Spleen (tissue), 7 donors: ENCODE data around the gene KCNMB4.

Experiments
- CTCF ChIP-seq, 11 experiments: fragments of 200-600 bp in 7 of 11; fragments of 450-650 bp in 4 of 11; sonication (generic) in 4 of 11; IDR thresholded peaks in 8 of 11; conservative IDR thresholded peaks in 3 of 11; 1 replicate in 7 of 11; 2 replicates in 4 of 11; pipeline versions ENCODE4 v1.4.0 to v1.8.0; 2016 to 2021; ENCODE audit warnings: antibody characterized with exemption in 11 of 11, inconsistent platforms in 4 of 11, mild to moderate bottlenecking in 1 of 11
- POLR2A ChIP-seq, 3 donors: fragments of 450-650 bp; IDR thresholded peaks; one replicate each; pipeline ENCODE4 v1.5.1; 2017; ENCODE audit warnings: antibody characterized with exemption in 3 of 3, mild to moderate bottlenecking in 1 of 3
- donor health status: DM: no; HTN: no; CAD: no; lungs with moderate emphysema.
- donor health status: DM: no; HTN: no; CAD: no.
- donor health status: DM: no; HTN: no; CAD: no.

DNA sequence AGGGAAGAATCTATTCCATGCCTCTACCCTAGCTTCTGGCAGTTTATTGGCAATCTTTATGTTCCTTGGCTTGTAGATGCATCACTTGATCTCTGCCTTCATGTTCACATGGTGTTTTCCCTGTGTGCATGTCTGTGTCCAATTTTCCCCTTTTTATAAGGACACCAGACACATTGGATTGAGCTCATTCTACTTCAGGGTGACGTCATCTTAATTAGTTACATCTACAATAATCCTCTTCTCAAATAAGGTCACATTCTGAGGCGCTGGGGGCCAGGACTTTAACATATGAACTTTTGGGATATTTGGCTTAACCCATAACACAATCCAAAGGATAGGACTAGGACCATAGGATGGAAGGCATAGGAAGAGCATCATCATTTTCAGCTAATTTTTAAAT is 101.4 kb downstream of the KCNMB4 start:
- no peak for TF ChIP-seq CTCF (IDR thresholded peaks at IDR 0.05 in 8 of 11, conservative IDR thresholded peaks at IDR 0.05 in 3 of 11)
- no peak for TF ChIP-seq POLR2A (IDR thresholded peaks at IDR 0.05)
